Muscle layer of colon (tissue), 2 donors: Measurements from ENCODE around the gene ST13.
"Not testable (repeated sequence)": the region's sequence is repeated elsewhere in the genome, so short reads cannot be mapped to it uniquely, and the experiment has no call there.

Source experiments
- H3K27ac ChIP-seq: one replicate; pipeline ENCODE4 v1.7.0; 2013; ENCODE audit warnings: low read depth, mild to moderate bottlenecking, low read length, moderate library complexity
- H3K27me3 ChIP-seq, 2 donors: one replicate each; pipeline ENCODE4 v1.7.0; 2013; ENCODE audit warnings: low read length in 2 of 2, mild to moderate bottlenecking in 2 of 2; ENCODE audit not compliant: insufficient read depth in 2 of 2, control insufficient read depth in 1 of 2
- H3K36me3 ChIP-seq: one replicate; pipeline ENCODE4 v1.7.0; 2013; ENCODE audit warnings: mild to moderate bottlenecking, low read length; ENCODE audit not compliant: insufficient read depth
- H3K4me1 ChIP-seq: one replicate; pipeline ENCODE4 v1.7.0; 2013; ENCODE audit warnings: mild to moderate bottlenecking, low read length; ENCODE audit not compliant: insufficient read depth
- H3K4me3 ChIP-seq, 2 donors: one replicate each; pipeline ENCODE4 v1.7.0; 2013; ENCODE audit warnings: low read length in 2 of 2, low read depth in 1 of 2, mild to moderate bottlenecking in 1 of 2, moderate library complexity in 1 of 2
- H3K9ac ChIP-seq: one replicate; pipeline ENCODE4 v1.7.0; 2013; ENCODE audit warnings: low read length
- H3K9me3 ChIP-seq: one replicate; pipeline ENCODE4 v1.7.0; 2013; ENCODE audit warnings: mild to moderate bottlenecking, low read length
- donor health status: abdominal sarcoma.
- donor health status: Adenocarcinoma of cecum.

The ST13 gene

DNA sequence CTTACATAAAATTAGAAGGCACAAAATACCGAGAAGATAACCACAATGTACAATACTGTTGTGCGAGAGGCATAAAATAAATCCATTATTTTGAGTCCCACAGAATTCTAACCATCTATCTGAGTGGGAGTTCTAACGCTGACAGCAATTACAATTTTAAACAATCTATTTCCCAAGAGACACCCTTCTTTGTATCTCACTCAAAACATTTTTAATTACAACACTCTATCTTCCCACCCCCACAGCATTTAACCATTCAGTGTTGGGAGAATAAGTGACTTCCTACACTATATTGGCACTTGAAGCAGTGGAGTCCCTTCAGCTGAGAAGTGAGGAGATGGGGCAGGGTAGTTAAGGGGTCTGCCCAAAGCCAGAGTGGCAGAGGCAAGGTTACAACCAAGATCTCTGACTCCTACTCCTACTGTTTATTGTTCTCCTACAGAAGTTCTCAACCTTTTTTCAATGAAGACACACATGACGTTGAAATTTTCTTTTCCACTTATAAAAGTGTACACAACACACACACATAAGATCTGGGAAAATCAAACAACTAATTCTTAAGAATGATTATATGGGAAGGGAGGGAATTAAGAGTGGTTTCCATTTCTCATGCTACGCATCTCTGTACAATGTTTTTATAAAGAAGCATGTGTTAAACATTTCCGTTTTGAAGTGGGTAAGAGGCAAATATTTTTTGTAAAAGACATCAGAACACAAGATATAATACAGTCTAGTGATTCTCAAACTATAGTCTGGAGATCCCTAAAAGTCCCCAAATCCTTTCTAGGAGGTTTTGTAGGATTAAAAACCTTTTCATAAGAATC, 48.2 kb downstream of the ST13 start:
- H3K27ac ChIP-seq = no peak overlapping the region
- no peaks in the 10 kb centered on the region for H3K27me3 ChIP-seq
- H3K36me3 ChIP-seq = peaks cover 3% of the 10 kb centered on the region
- H3K4me1 ChIP-seq = no peaks in the 10 kb centered on the region
- H3K4me3 ChIP-seq = no peak overlapping the region
- no peak overlapping the region for H3K9ac ChIP-seq
- H3K9me3 ChIP-seq = no peaks in the 10 kb centered on the region

DNA sequence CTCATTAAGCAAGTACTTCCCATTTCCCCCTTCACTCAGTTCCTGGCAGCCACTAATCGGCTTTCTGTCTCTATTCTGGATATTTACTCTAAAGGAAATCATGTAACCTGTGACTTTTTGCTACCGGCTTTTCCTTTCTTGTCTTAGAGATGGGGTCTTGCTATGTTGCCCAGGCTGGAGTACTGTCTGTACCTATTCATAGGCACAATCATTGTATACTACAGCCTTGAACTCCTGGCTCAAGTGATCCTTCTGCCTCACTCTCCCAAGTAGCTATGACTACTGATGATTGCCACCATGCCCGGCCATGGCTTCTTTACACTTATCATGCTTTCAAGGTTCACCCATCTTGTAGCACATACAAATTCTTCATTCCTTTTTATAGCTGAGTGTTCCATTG, 49.7 kb downstream of the ST13 start:
- Histone ChIP-seq H3K36me3 (peaks cover 3% of the 10 kb centered on the region), H3K9ac (no peak overlapping the region), H3K27ac (no peak overlapping the region), H3K9me3 (no peaks in the 10 kb centered on the region), H3K27me3 (no peaks in the 10 kb centered on the region), H3K4me1 (no peaks in the 10 kb centered on the region), H3K4me3 (no peak overlapping the region)

DNA sequence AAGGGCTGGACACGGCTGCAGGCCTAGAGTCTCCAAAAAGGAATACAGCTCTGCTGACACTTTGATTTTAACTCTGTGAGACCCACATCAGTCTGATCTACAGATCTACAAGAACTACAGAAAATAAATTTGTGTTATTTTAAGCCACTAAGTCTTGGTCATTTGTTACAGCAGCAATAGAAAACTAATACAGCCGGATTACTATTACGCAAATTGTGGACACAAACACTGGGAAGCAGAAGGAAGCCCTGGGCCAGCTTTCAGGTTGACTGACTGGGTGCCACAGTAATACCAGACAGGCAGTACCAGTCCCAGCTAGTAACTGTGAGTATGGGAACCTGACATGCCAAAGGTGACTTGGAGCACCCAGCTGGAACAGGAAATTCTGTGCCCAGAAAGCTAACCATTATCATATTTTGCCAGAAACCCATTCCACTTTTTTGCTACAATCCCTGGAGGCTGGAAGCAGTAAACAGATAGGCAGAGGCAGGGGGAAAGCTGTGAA, 50.7 kb downstream of the ST13 start:
- Histone ChIP-seq H3K27ac (no peak overlapping the region), H3K9ac (no peak overlapping the region), H3K9me3 (no peaks in the 10 kb centered on the region), H3K4me1 (no peaks in the 10 kb centered on the region), H3K36me3 (peaks cover 3% of the 10 kb centered on the region), H3K4me3 (no peak overlapping the region), H3K27me3 (no peaks in the 10 kb centered on the region)

DNA sequence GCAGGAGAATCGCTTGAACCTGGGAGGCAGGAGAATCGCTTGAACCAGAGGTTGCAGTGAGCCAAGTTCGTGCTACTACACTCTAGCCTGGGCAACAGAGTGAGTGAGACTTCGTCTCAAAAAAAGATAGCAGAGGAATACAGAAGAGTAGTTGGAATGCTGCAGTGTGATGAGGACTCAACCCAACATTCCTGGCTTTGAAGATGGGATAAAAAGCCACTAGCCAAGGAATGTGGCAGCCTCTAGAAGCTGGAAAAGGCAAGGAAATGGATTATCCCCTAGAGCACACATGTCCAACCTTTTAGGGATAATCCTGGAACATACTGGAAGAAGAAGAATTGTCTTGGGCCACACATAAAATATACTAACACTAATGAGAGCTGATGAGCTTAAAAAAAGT, 51.2 kb downstream of the ST13 start:
- Histone ChIP-seq H3K4me1 (no peaks in the 10 kb centered on the region), H3K36me3 (peaks cover 3% of the 10 kb centered on the region), H3K27me3 (no peaks in the 10 kb centered on the region), H3K4me3 (no peak overlapping the region), H3K9me3 (no peaks in the 10 kb centered on the region), H3K27ac (no peak overlapping the region), H3K9ac (no peak overlapping the region)

DNA sequence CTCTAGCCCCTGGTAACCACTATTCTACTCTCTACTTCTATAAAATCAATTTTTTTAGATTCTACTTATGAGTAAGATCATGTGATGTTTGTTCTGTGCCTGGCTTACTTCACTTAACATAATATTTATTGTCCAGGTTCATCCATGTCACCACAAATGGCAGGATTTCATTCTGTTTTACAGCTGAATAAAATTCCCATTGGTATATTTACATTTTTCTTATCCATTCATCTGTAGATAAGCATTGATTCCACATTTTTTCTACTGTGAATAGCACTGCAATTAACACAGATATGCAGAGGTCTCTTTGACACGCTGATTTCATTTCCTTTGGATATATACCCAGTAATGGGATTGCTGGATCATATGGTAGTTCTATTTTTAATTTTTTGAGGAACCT, 53.1 kb downstream of the ST13 start:
- Histone ChIP-seq H3K4me3 (no peak overlapping the region), H3K27ac (no peak overlapping the region), H3K27me3 (no peaks in the 10 kb centered on the region), H3K36me3 (peaks cover 3% of the 10 kb centered on the region), H3K9me3 (no peaks in the 10 kb centered on the region), H3K4me1 (no peaks in the 10 kb centered on the region), H3K9ac (no peak overlapping the region)

DNA sequence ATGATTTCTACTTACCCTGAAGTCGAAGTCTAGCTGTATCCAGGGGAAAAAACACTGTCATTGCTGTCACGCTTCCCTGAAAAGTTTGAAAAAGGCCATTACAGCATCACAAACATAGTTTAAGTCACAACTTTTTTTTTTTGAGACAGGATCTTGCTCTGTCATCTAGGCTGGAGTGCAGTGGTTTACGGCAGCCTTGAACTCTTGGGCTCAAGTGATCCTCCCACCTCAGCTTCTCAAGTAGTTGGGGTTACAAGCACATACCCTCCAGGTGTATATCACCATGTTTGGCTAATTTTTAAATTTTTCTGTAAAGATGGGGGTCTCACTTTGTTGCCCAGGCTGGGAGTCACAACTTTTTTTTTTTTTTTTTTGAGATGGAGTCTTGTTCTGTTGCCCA, 57.4 kb downstream of the ST13 start:
- Histone ChIP-seq H3K9ac (no peak overlapping the region), H3K27ac (no peak overlapping the region), H3K27me3 (no peaks in the 10 kb centered on the region), H3K9me3 (no peaks in the 10 kb centered on the region), H3K4me1 (no peaks in the 10 kb centered on the region), H3K36me3 (no peaks in the 10 kb centered on the region), H3K4me3 (no peak overlapping the region)

DNA sequence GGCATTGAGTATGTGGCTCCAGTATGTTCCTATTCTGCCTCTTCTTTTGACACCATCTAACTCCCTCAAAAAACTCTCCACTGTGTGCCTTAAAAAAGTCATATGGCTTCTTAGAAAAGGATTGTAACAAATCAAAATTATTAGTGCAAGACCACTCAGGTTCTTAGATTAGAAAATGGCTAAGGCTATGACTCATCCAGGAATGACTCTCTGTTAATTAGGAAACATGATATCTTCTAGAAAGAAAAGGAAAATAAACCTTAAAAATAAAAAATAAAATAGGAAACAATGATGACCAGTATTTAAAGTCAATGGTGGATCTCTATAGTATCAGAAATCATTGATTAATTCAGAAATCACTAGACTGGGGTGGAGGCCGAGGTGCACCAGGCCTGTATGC, 59.0 kb downstream of the ST13 start:
- Histone ChIP-seq H3K4me3 (no peak overlapping the region), H3K4me1 (no peaks in the 10 kb centered on the region), H3K36me3 (peaks cover 7% of the 10 kb centered on the region), H3K27me3 (no peaks in the 10 kb centered on the region), H3K27ac (no peak overlapping the region), H3K9me3 (no peaks in the 10 kb centered on the region), H3K9ac (no peak overlapping the region)

DNA sequence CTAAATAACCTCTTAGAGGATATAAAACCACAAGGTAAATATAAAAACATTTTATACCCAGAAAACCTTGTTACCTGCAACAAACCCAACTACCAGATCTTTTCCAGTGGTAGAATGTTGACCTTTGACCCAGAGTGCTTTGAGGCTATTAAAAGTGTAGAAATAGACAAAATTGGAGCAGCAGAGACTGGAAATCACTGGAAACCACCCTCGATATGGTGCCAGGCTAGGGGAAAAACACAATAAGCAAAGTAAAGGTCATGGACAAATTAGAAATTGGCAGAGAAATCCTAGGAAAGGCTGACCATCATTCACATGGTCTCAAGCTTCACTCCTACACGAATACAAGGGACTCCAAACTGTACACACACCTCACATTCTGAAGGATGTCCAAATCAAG, 64.0 kb downstream of the ST13 start:
- H3K9me3 ChIP-seq = no peaks in the 10 kb centered on the region
- peaks cover 11% of the 10 kb centered on the region for H3K36me3 ChIP-seq
- no peaks in the 10 kb centered on the region for H3K4me1 ChIP-seq
- H3K27me3 ChIP-seq = no peaks in the 10 kb centered on the region
- H3K4me3 ChIP-seq = no peak overlapping the region
- no peak overlapping the region for H3K9ac ChIP-seq
- H3K27ac ChIP-seq = no peak overlapping the region

DNA sequence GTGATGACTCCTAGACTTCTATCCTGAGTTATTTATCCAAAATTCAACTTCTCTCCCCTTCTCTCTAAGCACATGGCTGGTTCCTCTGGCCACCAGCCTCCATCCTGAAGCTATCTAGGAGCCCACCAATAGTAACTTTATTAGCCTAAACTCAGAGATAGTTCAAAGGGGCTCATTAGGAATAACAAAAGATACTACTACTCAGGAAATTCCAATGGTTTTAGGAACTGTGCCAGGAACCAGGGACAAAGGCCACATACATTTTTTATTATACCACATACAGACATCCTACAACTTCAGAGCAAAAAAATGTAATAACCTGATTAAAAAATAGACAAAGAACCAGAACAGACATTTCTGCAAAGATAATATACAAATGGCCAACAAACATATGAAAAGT, 65.2 kb downstream of the ST13 start:
- Histone ChIP-seq H3K36me3 (peaks cover 11% of the 10 kb centered on the region), H3K27ac (no peak overlapping the region), H3K4me1 (no peaks in the 10 kb centered on the region), H3K27me3 (no peaks in the 10 kb centered on the region), H3K4me3 (no peak overlapping the region), H3K9ac (no peak overlapping the region), H3K9me3 (no peaks in the 10 kb centered on the region)

DNA sequence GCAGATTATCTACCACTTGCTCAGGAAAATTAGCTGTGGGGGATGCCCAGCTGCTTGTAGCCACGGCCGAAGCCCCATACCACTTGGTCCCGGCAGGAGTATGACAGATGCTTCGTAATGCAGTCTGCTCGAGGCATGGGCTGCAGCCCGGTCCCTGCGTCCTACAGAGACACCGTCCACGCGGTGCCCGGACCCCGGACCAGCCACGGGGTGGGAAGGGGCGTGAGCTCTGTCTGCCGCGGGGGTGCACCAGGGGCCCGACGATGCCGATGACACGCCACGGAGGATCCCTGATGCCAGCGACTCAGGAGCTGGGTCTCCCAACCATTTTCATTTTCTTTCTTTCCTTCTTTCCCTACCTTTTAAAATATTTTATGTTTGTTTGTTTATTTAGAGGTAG, 67.3 kb downstream of the ST13 start:
- Histone ChIP-seq H3K9me3 (no peaks in the 10 kb centered on the region), H3K36me3 (peaks cover 11% of the 10 kb centered on the region), H3K4me1 (no peaks in the 10 kb centered on the region), H3K9ac (no peak overlapping the region), H3K27ac (no peak overlapping the region), H3K4me3 (no peak overlapping the region), H3K27me3 (no peaks in the 10 kb centered on the region)

DNA sequence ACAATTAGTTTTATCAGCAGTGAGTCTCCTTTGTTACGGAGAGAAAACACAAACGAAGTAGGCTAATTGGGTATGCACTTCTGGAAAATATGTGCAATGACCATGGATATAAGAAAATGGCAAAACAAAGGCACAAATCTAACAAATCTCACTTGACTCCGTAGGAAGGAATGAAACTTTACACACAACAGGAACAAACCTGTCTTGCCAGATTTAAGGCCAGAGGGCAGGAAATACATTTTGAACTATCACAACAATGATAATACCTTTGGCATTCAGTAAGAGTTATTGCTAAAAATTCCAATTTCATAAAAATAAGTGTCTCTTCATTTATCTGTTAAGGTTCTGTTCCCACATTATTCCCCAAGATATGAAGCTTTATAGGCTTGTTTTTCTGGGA, 73.9 kb downstream of the ST13 start:
- Histone ChIP-seq H3K4me1 (no peaks in the 10 kb centered on the region), H3K27ac (no peak overlapping the region), H3K27me3 (no peaks in the 10 kb centered on the region), H3K9me3 (no peaks in the 10 kb centered on the region), H3K9ac (no peak overlapping the region), H3K36me3 (peaks cover 9% of the 10 kb centered on the region), H3K4me3 (no peak overlapping the region)

DNA sequence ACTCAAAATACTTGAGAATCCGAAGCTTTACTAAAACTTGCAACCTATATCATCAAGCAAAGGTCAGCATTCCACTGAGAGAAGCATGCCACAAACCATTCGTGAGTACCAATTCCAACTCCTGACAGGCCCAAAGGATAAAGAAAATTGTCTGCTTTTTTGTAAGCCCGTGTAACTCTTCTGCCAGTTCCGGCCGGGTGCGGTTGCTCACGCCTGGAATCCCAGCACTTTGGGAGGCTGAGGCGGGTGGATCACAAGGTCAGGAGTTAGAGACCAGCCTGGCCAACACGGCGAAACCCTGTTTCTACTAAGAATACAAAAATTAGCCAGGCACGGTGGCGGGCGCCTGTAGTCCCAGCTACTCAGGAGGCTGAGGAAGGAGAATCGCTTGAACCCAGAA, 74.7 kb downstream of the ST13 start:
- H3K4me3 ChIP-seq, H3K9ac ChIP-seq, H3K4me1 ChIP-seq, H3K27ac ChIP-seq, H3K9me3 ChIP-seq, H3K27me3 ChIP-seq: not testable (repeated sequence)
- peaks cover 12% of the 10 kb centered on the region for H3K36me3 ChIP-seq
